HG03095 (cell line): Measurements from ENCODE around the gene TPPP2.

Experiments used
- ATAC-seq: cut with Tn5 transposase; IDR thresholded peaks from one replicate; pipeline ENCODE4 v1.9.1; 2021; ENCODE audit warnings: moderate library complexity; ENCODE audit not compliant: unreplicated experiment

TPPP2 gene

DNA sequence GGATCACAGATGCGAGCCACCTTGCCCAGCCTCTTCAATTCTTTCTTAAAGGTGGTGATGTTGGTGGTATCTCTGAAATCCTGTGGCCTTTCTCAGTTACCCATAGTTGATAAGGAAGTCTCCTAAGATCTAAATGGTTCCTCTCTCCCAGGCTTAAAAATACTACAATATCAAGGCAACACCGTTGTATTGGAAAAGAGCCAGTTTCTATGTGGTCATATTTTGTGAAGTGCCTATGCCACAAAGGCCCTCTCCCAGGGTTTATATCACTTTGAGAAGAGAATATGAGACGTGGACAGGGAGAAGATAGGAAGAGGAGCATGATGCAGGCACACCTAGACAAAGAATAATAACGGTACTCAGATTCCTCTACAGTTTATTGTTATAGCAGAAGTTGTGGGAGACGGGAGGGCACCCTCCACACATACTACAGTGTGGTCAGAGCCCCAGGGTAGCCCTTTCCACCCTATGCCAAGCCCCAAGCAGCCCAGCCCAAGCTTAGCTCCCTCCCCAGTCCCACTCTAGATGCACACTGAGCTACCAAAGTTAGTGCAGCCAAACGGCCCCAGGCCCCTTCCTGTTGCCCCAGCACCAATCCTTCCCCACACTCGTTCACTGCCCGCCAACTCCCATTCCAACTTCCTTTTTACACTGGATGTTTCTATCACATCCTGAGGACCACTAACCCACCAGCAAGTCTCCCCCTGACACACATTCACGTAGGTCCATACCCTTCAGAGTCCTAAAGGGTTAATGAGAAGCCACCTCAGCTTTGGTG is 13.4 kb upstream of the TPPP2 start:
- ATAC-seq: no peak

DNA sequence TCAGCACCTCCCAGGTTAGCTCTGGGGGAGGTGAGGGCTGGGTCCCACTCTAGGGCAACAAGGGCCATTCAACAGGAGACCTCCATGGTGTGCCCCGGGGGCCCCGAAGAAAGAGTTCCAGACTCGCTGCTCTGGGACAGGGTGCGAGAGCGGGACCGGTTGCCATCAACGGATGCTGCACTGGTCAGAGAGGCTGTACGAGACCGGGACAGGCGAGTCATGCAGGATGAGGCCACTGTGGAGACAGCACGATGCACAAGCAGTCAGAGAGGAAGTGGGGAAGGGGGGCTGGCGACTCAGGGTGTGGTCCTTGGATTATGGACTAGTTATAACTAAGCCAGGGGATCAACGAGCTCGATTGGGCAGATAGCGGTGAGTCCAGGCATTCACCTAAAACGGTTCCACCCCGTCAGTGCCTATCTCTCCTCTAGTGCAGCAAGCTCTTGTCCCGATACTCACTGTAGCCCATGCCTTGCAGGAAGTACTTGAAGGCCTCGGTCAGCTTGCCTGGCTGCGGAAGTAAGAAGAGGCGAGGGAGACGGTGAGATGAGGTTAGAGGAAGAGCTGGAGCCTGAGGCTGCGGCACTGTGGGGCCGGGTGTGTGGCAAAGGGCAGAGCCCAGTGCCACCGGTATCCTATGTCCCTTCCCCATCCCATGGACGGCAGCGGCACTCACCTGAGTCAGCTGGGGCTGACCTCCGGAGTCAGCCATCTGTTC is 12.3 kb upstream of the TPPP2 start:
- no peak for ATAC-seq

DNA sequence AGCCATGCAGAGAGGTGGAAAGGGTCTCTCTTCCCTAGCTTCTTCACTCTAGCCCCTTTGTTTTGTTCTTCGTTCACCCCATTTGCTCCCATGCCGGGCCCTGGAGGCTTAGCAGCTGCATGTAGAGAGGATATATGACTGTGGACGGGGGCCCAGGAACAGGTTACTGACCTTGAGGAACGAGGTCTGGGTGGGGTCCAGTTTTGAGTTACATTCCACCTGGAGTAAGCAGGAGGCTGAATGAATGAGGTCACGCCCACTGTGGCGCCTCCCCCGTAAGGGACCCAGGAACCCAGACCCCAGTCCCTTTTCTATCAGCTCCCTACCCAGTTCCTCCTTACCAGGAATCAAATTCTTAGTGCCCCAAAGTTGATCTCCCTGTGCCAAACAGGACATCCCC is 11.7 kb upstream of the TPPP2 start:
- no peak for ATAC-seq

DNA sequence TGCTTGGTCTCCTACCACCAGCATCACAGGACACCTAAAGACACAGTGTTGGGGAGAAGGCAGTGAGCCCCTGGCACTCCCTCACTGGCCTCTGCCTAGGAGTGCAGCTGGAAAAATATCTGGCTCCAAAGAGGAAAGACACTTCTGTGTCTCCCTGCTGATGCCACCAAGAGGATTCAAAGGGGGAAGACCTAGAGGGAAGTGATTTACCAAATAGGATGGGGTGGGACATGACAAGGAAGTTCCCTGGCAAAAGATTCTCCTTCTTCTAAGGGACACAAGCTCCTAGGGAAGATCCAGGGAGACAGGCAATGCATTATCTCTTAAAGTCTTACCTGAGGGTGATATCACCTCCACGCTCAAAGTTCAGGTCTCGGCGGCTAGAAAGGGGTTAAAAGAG is 11.2 kb upstream of the TPPP2 start:
- ATAC-seq: no peak

DNA sequence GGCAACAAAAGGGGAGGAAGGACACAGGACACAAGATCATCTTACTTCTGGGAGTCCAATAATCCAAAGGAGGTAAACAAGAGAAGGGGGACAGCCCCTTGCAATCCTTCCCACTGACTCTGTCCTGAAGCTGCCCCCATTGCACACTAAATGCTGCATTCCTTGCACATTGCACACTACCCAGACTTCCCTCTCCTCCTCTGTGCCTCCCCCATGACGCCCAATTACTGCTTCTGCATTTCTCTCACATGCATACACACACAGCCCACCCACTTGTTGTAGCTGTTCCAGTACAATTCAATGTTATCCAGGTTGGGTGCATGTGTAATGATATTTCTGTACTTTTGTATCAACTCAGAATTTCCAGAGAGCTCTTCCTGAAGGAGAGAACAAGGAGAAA is 10.7 kb upstream of the TPPP2 start:
- no peak for ATAC-seq

DNA sequence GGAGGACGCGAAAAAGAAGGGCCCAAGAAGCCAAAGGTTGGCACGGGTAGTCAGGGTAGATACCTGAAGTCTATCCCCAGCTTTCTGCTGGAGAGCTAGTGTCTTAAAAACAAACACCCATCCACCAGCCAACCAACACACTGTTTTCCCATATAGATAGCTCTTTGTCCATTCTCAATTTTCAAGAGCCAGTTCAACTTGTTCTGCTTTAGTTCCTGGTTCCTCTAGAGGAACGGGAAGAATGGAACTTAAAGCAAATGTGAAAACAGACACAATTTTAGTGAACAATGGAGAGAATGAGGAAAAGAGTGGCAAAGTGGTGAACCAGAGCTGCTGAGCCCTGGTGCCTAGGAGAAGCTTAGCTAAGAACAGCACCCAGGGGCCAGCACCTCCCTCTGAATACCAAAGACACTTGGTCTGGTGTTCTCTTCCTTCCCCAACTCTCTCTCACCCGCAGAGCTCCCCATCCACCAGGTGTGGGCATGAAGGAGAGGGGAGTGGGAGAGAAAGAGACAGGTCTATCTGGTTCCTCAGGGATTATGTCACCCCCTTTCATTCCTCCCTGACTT is 9.0 kb upstream of the TPPP2 start:
- ATAC-seq: no peak

DNA sequence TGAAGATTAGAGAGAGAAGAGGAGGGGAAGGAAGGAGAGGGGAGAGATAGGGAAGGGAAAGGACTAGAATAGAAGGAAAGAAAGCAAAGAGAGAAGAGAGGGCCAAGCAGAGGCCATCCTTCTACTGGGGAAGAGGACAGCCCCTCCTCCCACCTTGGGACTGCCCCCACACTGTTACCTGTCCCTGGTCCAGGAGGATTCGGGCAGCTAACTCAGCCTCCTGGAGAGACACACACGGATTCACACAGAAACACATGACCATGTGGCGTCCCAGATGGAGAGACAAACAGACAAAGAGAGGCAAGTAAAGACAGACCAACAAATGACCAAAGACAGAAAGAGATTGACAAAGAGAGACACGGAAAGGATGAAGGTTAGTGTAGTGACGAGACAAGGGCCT is 7.3 kb upstream of the TPPP2 start:
- no peak for ATAC-seq

DNA sequence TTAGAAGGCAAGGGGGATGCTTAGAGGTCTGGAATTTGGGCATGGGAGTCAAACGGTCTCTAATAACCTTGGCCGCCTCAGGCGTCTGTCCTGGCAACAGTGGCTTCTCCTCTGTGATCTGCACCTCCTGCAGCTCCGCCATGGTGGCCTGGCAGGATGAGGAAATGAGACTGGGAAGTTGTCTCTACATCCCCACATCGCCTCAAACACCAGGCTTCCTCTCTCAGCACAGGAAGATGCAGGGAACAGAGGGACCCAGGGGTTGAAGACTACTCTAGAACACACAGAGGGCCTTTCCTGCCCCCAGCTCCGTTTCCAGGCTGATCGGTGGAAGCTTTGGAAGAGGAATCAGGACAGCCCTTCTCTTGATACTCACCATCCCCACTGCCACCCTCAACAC is 6.8 kb upstream of the TPPP2 start:
- no peak for ATAC-seq

DNA sequence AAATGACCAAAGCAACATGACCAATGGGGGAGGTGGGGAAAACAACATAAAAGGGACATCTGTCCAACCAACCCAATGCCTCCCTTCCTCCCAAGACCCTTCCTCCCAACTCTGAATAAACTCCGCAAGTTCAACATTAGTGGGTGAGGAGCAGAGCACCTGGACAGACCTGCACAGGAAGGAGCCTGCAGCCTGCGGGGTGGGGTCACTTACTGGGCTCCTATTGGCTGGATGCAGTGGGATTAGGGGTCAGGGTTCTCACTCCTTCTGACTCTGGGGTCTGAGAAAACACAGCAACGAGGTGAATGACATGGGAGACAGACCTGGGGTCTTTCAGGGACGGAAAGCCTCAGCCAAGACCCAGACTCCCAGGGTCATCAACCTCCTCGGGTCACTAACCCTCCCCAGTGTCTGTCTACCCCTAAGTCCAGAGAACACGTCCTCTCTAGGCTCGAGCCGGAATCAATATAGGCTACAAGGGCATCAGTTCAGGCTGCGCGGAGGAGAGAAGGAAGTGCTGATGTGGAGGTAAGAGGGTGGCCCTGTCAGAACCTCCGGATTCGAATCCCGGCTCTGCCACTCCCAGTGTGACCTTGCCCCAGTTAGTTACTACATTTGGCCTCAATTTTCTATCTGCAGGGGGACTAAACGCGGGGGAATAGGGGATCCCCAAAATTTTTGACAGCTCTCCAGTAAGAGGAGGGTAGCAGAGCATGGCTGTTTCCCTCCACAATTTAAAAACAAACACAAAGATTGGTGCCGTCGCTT is 6.0 kb upstream of the TPPP2 start:
- no peak for ATAC-seq

DNA sequence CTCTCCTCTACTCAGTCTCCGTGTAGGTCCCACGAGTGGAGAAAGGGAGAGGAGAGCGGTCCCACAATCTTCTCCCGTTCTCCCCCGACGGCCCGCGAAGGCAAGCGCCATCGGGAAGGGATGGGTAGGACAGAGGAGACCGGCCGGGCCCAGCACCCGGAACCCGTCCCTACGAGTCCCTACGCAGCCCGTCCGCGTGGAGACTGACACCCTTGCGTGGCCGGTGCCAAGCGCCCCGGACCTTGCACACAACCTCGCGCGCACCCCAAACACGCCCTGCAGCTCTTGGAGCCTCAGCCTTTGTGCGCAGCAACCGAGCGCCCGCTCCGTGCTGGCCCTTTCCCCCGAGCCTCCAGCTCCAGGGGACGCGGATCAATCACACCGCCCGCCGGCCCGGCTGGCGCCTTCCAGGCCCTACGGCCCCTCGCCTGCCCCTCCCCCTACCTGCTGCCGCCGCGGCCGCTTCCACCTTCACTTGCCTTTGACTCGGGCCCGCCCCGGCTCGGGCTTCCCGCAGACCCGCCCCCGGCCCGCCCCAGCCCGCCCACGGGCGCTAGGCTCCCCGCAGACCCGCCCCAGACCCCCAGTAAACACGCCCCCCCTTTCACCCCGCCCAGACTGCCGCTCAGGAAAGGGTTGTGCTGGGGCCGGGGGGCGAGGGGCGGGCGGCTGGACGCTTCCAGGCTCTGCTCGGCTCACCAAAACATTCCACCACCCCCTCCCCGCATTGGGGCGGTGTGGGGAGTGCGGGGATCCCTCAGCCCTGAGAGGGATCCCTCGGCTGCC is 5.2 kb upstream of the TPPP2 start, which contains the start of gene NDRG2:
TSS of gene NDRG2 (minus strand) at position 477 of the 786 bp plus-strand sequence. CDS start 1,746 bp downstream, outside the sequence.
- no peak for ATAC-seq

DNA sequence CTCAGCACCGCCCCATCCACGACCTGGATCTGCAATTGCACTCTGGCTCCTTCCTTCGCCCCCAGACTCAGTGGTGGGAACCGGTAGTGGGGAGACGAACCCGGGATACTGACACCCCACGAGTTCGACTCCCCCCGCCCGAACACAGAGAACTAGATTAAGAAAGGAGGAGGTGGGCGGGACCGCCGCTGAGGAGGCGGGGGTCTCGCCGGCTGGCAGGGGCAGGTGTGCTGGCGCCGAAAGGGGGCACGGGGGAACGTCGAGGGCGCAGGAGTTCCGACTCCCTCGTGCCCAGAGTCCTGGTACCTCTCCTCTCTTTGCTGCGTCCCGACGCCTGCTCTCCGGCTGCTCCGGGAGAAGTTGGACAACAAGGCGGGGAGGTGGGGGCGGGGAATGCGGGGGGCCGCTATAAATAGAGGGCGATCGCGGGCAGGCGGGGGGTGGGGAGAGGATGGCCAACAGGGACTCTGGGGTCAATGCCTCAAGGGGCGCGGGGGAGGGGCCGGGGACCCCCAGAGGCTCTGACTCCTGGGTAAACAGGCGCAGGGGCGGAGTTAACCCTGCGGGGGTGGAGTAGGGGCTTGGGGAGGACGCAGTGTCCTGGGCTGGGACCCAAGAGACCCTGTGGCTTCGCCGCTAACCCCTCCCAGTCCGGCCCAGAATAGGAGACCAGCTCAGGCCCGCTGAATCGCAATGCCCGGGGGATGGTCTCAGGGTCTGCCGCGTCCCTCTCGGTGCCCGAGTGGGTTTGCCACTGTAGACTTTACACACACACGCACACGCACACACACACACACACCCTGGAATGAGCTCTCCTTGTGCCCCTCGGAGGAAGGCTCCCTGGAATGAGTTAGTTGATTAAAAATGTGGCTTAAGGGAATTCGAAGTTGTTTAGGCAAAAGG is 4.4 kb upstream of the TPPP2 start:
- no peak for ATAC-seq

DNA sequence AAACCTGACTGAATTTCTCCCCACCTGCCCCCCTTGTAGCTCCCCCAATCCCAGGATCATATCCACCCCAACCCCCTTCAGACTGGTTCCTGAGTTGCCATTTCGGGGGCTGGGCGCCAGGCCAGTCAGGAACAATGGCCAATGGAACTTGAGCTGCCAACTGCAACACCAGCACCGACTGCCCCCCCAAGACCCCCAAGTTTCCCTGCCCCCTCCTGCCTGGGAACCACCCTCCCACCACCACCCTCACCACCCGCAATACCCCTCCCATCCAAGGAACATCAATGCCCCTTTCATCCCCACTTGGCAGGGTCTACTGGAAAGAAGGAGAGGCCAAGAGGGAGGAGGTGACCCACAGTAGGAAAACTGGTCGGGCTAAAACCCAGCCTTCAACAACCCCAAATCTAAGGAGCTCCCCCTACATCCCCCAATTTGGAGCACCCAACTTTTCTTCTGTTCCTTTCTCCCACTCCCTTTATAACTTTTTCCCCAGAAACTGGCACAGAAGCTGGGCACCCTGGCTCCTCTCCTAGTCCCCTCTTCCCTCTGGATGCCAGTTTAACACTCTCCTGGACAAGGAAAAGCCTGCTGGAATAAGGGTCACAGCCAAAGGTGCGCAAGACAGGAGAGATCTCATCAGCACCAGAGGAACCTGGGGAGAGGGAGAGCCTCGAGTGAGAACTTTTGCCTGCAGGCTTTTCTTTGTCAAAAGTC is 3.6 kb upstream of the TPPP2 start:
- ATAC-seq: no peak

DNA sequence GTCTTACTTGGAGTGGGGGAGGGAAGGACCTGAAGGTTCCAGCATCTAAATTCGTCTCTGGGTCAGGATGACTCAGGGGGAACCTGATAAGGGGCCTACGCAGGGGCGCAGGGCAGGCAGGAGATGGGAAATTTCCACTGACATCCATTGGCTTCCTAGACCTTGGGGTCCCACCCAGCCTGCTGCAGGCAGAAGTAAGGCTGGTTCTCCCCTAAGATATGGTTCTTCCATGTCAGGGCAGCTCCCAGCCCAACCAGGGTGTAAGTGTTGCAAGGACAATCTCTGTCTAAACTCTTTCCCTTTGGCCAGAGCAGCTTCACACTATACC is 3.1 kb upstream of the TPPP2 start:
- ATAC-seq: no peak

DNA sequence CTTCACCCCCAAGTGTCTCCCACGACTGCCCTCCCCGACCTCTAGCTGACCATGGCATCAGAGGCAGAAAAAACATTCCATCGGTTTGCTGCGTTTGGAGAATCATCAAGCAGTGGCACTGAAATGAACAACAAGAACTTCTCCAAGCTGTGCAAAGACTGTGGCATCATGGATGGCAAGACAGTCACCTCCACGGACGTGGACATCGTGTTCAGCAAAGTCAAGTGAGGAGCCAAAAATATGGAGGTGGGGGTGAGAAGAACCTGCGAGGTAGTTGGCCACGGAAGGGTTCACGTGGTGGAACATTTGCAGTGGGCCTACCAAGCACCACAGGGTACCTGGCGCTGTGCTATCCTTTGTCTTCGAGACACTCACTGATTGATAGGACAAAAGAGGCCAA is 514 bp downstream of the TPPP2 start:
- no peak for ATAC-seq

DNA sequence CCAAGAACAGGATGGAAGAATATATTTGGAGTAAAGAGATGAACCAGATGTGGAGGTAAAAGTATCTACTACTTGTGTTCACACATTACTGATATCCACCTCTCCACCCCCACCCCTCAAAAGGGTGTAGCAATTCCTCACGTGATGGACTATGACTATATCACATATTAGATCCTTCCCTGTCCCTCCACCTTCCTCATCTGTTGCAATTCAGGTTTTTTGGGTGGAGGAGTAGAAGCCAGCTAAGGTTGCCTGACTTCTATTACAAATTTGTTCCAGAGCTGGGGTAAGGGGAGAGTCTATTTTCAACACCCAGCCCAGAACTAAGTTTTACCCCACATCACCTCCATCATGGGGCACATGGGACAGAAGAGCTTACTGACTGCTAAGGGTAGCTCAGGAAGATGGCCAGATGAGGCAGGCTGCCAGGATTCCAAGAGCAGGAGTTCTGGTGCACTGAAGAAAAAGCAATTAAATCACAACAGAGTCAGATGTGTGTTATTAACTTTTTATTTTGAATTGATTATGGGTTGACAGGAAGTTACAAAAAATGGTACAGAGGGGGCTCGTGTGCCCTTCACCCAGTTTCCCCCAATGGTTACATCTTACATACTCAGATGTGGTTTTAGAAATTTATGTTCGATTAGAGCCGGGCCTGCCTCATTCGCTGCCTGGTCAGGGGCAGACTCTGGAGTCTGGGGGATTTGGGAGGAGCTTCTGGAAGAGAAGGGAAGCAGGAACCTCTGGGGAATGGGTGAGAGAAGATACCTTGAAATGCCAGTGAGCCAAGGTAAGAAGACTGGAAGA is 2.5 kb downstream of the TPPP2 start:
- ATAC-seq: no peak

DNA sequence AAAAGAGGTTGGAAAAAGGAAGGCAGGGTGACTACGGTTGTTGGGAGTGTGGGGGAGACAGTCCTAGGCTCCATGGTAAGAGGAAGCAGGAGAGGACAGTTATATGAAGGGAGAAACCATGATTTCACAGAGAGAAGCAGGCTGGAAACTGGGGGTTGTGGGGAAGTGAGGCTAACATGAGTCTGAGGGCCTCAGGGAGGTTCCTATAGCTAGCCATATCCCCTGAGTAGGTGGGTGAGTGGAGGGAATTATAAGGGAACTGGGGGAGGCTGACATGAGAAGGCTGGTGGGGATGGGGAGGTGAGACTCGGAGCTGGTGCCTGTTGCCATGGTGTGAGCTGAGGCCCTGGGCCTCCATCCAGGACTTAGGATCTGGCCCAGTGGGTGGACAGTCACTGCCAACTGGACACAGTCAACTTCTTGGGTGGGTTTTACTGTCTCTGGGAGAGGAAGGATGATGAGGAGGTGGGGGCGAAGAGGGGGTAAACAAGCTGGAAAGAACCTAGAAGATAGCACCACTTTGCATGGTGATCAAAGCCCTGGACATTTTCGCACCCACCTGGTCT is 3.2 kb downstream of the TPPP2 start:
- ATAC-seq: no peak

DNA sequence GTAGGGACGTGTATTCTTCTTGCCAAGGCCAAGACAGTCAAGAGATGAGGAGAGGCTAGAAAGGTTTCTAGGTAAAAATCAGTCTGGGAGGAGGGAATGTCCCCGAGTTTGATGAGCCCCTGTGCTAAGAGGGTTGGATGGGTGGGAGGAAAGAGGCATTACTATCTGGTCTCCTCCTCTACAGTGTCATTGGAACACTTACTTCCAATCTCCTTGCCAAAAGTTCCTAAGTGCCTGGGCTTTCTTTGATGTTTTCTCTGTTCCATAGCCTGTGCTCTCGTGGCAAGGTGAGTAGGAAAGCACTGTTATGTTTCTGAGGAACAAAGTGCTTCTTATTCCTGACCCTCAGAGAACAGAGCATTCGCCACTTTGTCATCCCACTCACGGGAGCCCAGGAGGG is 4.7 kb downstream of the TPPP2 start, which contains the start of gene RNASE13:
TSS of gene RNASE13 (minus strand) at position 101 of the 400 bp plus-strand sequence. CDS start 519 bp downstream, outside the sequence.
- ATAC-seq: no peak

DNA sequence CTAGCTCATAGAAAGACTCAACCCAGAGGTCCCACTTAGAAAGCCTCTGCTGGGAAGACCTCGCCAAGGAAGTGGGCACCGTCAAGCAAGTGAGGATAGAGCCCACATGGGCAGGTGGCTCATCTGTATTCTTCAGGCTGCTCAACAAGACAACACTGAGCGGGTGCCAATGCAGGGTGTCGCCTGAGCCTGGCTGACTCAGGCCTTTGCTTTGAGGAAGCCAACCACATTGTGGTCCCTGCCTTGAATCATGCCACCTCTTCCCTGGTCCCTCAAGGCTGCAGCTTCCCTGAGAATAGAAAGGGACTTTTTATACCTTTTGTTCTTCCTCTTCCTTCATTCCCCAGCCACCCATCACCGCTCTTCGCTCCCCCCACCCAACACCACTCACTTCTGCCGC is 6.7 kb downstream of the TPPP2 start:
- ATAC-seq: no peak
